CD4-positive, alpha-beta T cell (primary cell): ENCODE measurements around the gene DNHD1. TPM values are rescaled to one million over a fixed set of nuclear protein-coding genes. Genes with fewer than 3 reads are reported as not detected.

Experiments used
- ATAC-seq: fragments of 200-7000 bp; cut with Tn5 transposase; one replicate; pipeline ENCODE4 v1.10.0; 2022; ENCODE audit warnings: mild to moderate bottlenecking; ENCODE audit not compliant: poor library complexity
- CTCF ChIA-PET: fragments of 350-600 bp; sonication (Branson Sonifier 250); formaldehyde crosslinking; loops from one replicate; lab custom pipeline; 2021; ENCODE audit warnings: antibody characterized with exemption, inconsistent platforms; lab: Charles Lee
- POLR2A ChIA-PET: fragments of 350-600 bp; sonication (Branson Sonifier 250); formaldehyde crosslinking; loops from one replicate; lab custom pipeline; 2021; ENCODE audit warnings: antibody characterized with exemption, inconsistent platforms; lab: Charles Lee
- DNase-seq, 14 experiments: peaks; one replicate each; pipeline ENCODE4 v3.0.0-alpha.2; 2013 to 2020; ENCODE audit warnings: mixed read lengths in 2 of 14
- H3K27ac ChIP-seq, 2 donors: one replicate each; pipeline versions ENCODE4 v1.5.1 to v1.7.0; 2013; ENCODE audit warnings: low read length in 2 of 2, low read depth in 1 of 2, mild to moderate bottlenecking in 1 of 2
- H3K27me3 ChIP-seq, 2 experiments: 1 replicate in 1 of 2; 2 replicates in 1 of 2; pipeline versions ENCODE4 v1.6.1 to v1.7.0; 2013; ENCODE audit warnings: low read length in 2 of 2, control low read depth in 1 of 2, mild to moderate bottlenecking in 1 of 2, moderate library complexity in 1 of 2; ENCODE audit not compliant: insufficient read depth in 2 of 2, control insufficient read depth in 1 of 2
- H3K36me3 ChIP-seq: one replicate; pipeline ENCODE4 v1.6.1; 2013; ENCODE audit warnings: low read length, control low read depth; ENCODE audit not compliant: insufficient read depth
- H3K4me1 ChIP-seq: one replicate; pipeline ENCODE4 v1.6.1; 2013; ENCODE audit warnings: low read length, control low read depth; ENCODE audit not compliant: insufficient read depth
- H3K4me3 ChIP-seq: one replicate; pipeline ENCODE4 v1.5.1; 2013; ENCODE audit warnings: mild to moderate bottlenecking, low read length, moderate library complexity
- H3K9me3 ChIP-seq, 2 experiments: 1 replicate in 1 of 2; 2 replicates in 1 of 2; pipeline versions ENCODE4 v1.6.1 to v1.7.0; 2013; ENCODE audit warnings: low read length in 2 of 2, mild to moderate bottlenecking in 2 of 2, control low read depth in 1 of 2, moderate library complexity in 1 of 2; ENCODE audit not compliant: control insufficient read depth in 1 of 2, insufficient read depth in 1 of 2
- H3K27ac Mint-ChIP-seq: one replicate; pipeline ENCODE4 v1.8.0; 2020; ENCODE audit warnings: mixed read lengths
- H3K27me3 Mint-ChIP-seq: one replicate; pipeline ENCODE4 v1.8.0; 2021; ENCODE audit warnings: mixed read lengths
- H3K36me3 Mint-ChIP-seq: one replicate; pipeline ENCODE4 v1.8.0; 2021; ENCODE audit warnings: low read depth, mixed read lengths
- H3K4me1 Mint-ChIP-seq: one replicate; pipeline ENCODE4 v1.8.0; 2021; ENCODE audit warnings: low read depth, mixed read lengths
- H3K4me3 Mint-ChIP-seq: one replicate; pipeline ENCODE4 v1.8.0; 2020; ENCODE audit warnings: mild to moderate bottlenecking, mixed read lengths
- H3K9me3 Mint-ChIP-seq: one replicate; pipeline ENCODE4 v1.8.0; 2020; ENCODE audit warnings: mixed read lengths
- CTCF ChIP-seq: fragments of 200-600 bp; IDR thresholded peaks from one replicate; pipeline ENCODE4 v1.8.0; 2022; ENCODE audit warnings: antibody characterized with exemption, mild to moderate bottlenecking
- intact Hi-C, 2 experiments: fragments of 100-400 bp; cut with DNase I in 1 of 2; cut with micrococcal nuclease in 1 of 2; formaldehyde crosslinking; loops; one replicate each; pipeline versions ENCODE4 v1.15.1 to v1.9.0; 2023 to 2025; cut with DNase I, micrococcal nuclease
- total RNA-seq, 174 experiments: library from RNA in 2 of 174; stranded (reverse) in 2 of 174; gene quantifications; one replicate each; pipeline ENCODE4 v1.2.3 and lab custom pipeline; 2021 to 2026

Gene DNHD1
- total RNA-seq, 2 experiments from 2014 or later: 44.1 to 46.8 TPM

DNA sequence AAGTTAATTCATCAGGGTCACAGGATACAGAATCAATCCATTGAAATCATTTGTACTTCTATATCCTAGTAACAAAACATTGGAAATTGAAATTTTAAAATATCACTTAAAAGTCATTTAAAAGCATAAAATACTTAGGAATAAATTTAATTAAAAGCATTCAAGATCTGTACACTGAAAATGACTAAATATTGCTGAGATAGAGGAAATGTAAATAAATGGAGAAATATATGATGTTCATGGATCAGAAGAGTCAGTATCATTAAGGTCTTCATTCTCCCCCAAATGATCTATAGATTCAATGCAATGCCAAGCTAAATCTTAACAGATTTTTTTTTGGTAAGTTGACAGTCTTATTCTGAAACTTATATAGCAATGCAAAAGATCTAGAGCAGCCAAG lies 56.6 kb downstream of the DNHD1 start:
- no peaks in the 10 kb centered on the region for H3K4me1 Mint-ChIP-seq
- no peaks in the 10 kb centered on the region for H3K36me3 Mint-ChIP-seq
- H3K4me3 Mint-ChIP-seq: no peak overlapping the region
- no peaks in the 10 kb centered on the region for H3K27me3 Mint-ChIP-seq
- ChIA-PET POLR2A (no interaction called here), CTCF (interaction anchor here (1.3 kb wide), 1 partner anchor 12 kb away, joined by 3 read pairs; no protein-coding TSS in a partner anchor)
- DNase-seq (no peak), ATAC-seq (no peak)
- TF ChIP-seq CTCF: no peak
- H3K4me3 ChIP-seq: no peak overlapping the region
- no peaks in the 10 kb centered on the region for H3K27me3 ChIP-seq
- peaks cover 0 to 3% of the 10 kb centered on the region in 2 experiments for H3K9me3 ChIP-seq
- no peaks in the 10 kb centered on the region for H3K36me3 ChIP-seq
- no peak overlapping the region for H3K27ac ChIP-seq
- H3K9me3 Mint-ChIP-seq: no peaks in the 10 kb centered on the region
- no peaks in the 10 kb centered on the region for H3K4me1 ChIP-seq
- intact Hi-C loops: loop anchor here in 1 of 2 experiments (1.0 kb wide), 1 partner anchor 23 kb away; no protein-coding TSS in a partner anchor
- H3K27ac Mint-ChIP-seq: no peak overlapping the region

DNA sequence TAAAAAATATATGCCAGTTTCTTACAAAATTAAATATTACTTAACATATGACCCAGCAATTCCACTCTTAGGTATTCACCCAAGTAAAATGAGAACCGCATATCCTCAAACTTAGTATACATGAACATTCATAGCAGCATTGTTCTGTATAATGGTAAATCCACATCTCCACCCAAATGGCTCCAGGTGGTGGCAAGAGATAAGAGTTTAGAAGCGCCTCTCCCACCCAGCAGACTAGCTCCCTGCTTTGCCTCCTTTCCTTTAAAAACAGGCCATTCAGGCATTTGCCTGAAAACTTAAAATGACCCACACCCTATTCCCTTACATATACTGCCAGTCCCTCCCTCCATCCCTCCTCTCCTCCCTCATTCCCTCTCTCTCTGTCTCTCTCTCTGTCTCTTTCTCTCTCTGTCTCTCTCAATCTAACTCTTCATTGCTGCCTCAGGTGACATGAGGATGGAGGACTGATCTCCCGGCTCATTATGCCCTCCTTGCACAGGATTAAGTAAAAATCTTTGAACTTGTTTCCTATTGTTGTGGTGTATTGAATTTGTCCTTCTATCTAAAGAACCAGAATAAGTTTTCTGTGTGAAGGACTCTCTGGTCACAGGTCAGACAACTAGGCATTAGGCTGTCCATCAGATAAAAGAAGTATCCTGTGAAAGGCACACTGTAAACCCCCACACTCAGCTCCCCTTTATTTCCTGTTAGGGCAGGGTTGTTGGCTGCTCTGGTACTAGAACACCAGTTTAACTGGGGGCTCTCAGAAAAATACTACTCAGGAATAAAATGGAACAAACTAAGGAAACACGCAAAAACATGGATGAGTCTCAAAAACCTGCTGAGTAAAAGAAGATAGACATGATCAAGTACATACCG lies 58.0 kb downstream of the DNHD1 start:
- no peaks in the 10 kb centered on the region for H3K9me3 Mint-ChIP-seq
- CTCF ChIA-PET: interaction anchor here (1.3 kb wide), 1 partner anchor 13 kb away, joined by 3 read pairs; no protein-coding TSS in a partner anchor
- Histone ChIP-seq H3K4me1 (no peaks in the 10 kb centered on the region), H3K36me3 (no peaks in the 10 kb centered on the region), H3K9me3 (peaks cover 0 to 3% of the 10 kb centered on the region in 2 experiments), H3K27ac (no peak overlapping the region), H3K27me3 (no peaks in the 10 kb centered on the region), H3K4me3 (no peak overlapping the region)
- no peak overlapping the region for H3K4me3 Mint-ChIP-seq
- H3K4me1 Mint-ChIP-seq: no peaks in the 10 kb centered on the region
- H3K36me3 Mint-ChIP-seq: peaks cover 9% of the 10 kb centered on the region
- H3K27me3 Mint-ChIP-seq: no peaks in the 10 kb centered on the region
- ATAC-seq (no peak), DNase-seq (no peak)
- POLR2A ChIA-PET: no interaction called here
- no peak for TF ChIP-seq CTCF
- intact Hi-C loops: loop anchor here in 1 of 2 experiments (1.0 kb wide), 1 partner anchor 21 kb away; no protein-coding TSS in a partner anchor
- H3K27ac Mint-ChIP-seq: no peak overlapping the region

- Histone ChIP-seq H3K9me3 (peaks cover 0 to 3% of the 10 kb centered on the region in 2 experiments), H3K36me3 (no peaks in the 10 kb centered on the region), H3K4me1 (no peaks in the 10 kb centered on the region), H3K27me3 (no peaks in the 10 kb centered on the region), H3K27ac (no peak overlapping the region), H3K4me3 (no peak overlapping the region)
- no peak overlapping the region for H3K27ac Mint-ChIP-seq
- no peak for TF ChIP-seq CTCF
- no peaks in the 10 kb centered on the region for H3K9me3 Mint-ChIP-seq
- intact Hi-C loops: no loop called here
- H3K4me1 Mint-ChIP-seq: no peaks in the 10 kb centered on the region
- POLR2A ChIA-PET: no interaction called here
- DNase-seq (no peak), ATAC-seq (no peak)
- CTCF ChIA-PET: no interaction called here
- peaks cover 17% of the 10 kb centered on the region for H3K36me3 Mint-ChIP-seq
- H3K27me3 Mint-ChIP-seq: no peaks in the 10 kb centered on the region
- no peak overlapping the region for H3K4me3 Mint-ChIP-seq
These were observed 59.3 kb downstream of the DNHD1 start for GRCh38 chr11:6556139-6556949.
